ENCODE measurements around the gene LSM4.
"Not testable (repeated sequence)": the region's sequence is repeated elsewhere in the genome, so short reads cannot be mapped to it uniquely, and the experiment has no call there.

LSM4 gene

GRCh38 chr19:18350490-18350889, 27.6 kb upstream of the LSM4 start:
- no peak for TF ChIP-seq CTCF (IDR thresholded peaks at IDR 0.05; ENCODE audit: low read depth, low read length)
- no peaks in the 10 kb centered on the region for H3K4me1 ChIP-seq
- no peaks in the 10 kb centered on the region for H3K36me3 ChIP-seq
- H3K27me3 ChIP-seq: peaks cover 9% of the 10 kb centered on the region
- no peak overlapping the region for H3K4me3 ChIP-seq (ENCODE audit: low read depth, low read length)
- no peaks in the 10 kb centered on the region for H3K9me3 ChIP-seq
- DNase-seq: no peak

GRCh38 chr19:18349524-18350128, 26.8 kb upstream of the LSM4 start:
- no peaks in the 10 kb centered on the region for H3K36me3 ChIP-seq
- TF ChIP-seq CTCF (IDR thresholded peaks at IDR 0.05; ENCODE audit: low read depth, low read length): peak; percentile 95
- no peaks in the 10 kb centered on the region for H3K4me1 ChIP-seq
- peak; percentile 72 for DNase-seq
- no peaks in the 10 kb centered on the region for H3K9me3 ChIP-seq
- H3K27me3 ChIP-seq: peaks cover 9% of the 10 kb centered on the region
- H3K4me3 ChIP-seq (ENCODE audit: low read depth, low read length): no peak overlapping the region

- not testable (repeated sequence) for H3K27me3 ChIP-seq; DNase-seq; H3K4me1 ChIP-seq; H3K9me3 ChIP-seq; H3K36me3 ChIP-seq; H3K4me3 ChIP-seq (ENCODE audit: low read depth, low read length)
Observed at GRCh38 chr19:18348818-18349339, 26.0 kb upstream of the LSM4 start.

- no peak for TF ChIP-seq CTCF (IDR thresholded peaks at IDR 0.05; ENCODE audit: low read depth, low read length)
- H3K36me3 ChIP-seq: no peaks in the 10 kb centered on the region
- no peak for DNase-seq
- peaks cover 9% of the 10 kb centered on the region for H3K27me3 ChIP-seq
- H3K9me3 ChIP-seq: no peaks in the 10 kb centered on the region
- H3K4me1 ChIP-seq: no peaks in the 10 kb centered on the region
- no peak overlapping the region for H3K4me3 ChIP-seq (ENCODE audit: low read depth, low read length)
Observed at GRCh38 chr19:18348171-18348570, 25.3 kb upstream of the LSM4 start.

GRCh38 chr19:18346091-18346490, 23.2 kb upstream of the LSM4 start:
- DNase-seq: no peak
- 0 out of 2 replicates have a peak, but pooled peaks have one; percentile 2 for TF ChIP-seq CTCF (IDR thresholded peaks at IDR 0.05; ENCODE audit: low read depth, low read length)
- H3K36me3 ChIP-seq: no peaks in the 10 kb centered on the region
- no peaks in the 10 kb centered on the region; the same call in 1 of the 2 replicates for H3K4me1 ChIP-seq
- no peak overlapping the region for H3K4me3 ChIP-seq (ENCODE audit: low read depth, low read length)
- H3K27me3 ChIP-seq: peaks cover 9% of the 10 kb centered on the region
- H3K9me3 ChIP-seq: no peaks in the 10 kb centered on the region

- no peak overlapping the region for H3K4me3 ChIP-seq (ENCODE audit: low read depth, low read length)
- H3K36me3 ChIP-seq: no peaks in the 10 kb centered on the region
- TF ChIP-seq CTCF (IDR thresholded peaks at IDR 0.05; ENCODE audit: low read depth, low read length): no peak
- DNase-seq: no peak
- H3K4me1 ChIP-seq: no peaks in the 10 kb centered on the region; the same call in 1 of the 2 replicates
- H3K27me3 ChIP-seq: peaks cover 16% of the 10 kb centered on the region
- no peaks in the 10 kb centered on the region for H3K9me3 ChIP-seq
Observed at GRCh38 chr19:18345296-18345695, 22.4 kb upstream of the LSM4 start.

Data from BE2C (cell line).